ENCODE results near the gene ANKRD23. TPM values are rescaled to one million over a fixed set of nuclear protein-coding genes. Genes with fewer than 3 reads are reported as not detected.

The ANKRD23 gene
- total RNA-seq, 2 experiments from 2014 or later = 6.5 to 6.7 TPM

GRCh38 chr2:96841701-96842495 is 1.9 kb downstream of the ANKRD23 start:
- H3K9me2 ChIP-seq (ENCODE audit: insufficient read depth, low read length) = no peaks in the 10 kb centered on the region
- no peak overlapping the region for H3K27ac ChIP-seq (ENCODE audit: low read depth, low read length, poor library complexity, severe bottlenecking)
- TF ChIP-seq EZH2phosphoT487 (IDR thresholded peaks at IDR 0.05; ENCODE audit: borderline replicate concordance, low read depth, low read length) = no peak
- no peak for TF ChIP-seq CTCF (conservative IDR thresholded peaks at IDR 0.05; ENCODE audit: low read length)
- no peaks in the 10 kb centered on the region for H4K20me1 ChIP-seq (ENCODE audit: insufficient read depth, low read length)
- CTCF ChIA-PET (ENCODE audit: unreplicated experiment) = no interaction called here
- intact Hi-C loops (cut with micrococcal nuclease; ENCODE audit: unreplicated experiment) = no loop called here
- H3K36me3 ChIP-seq (ENCODE audit: insufficient read depth, low read length) = peaks cover 12% of the 10 kb centered on the region; the same call in 1 of the 2 replicates
- no peak for DNase-seq (ENCODE audit: low spot score)
- H3K4me3 ChIP-seq (ENCODE audit: low read depth, low read length, poor library complexity, severe bottlenecking) = no peak overlapping the region
- H2AFZ ChIP-seq (ENCODE audit: low read length) = no peak overlapping the region
- H3K9me3 ChIP-seq (ENCODE audit: low read length) = no peaks in the 10 kb centered on the region
- H3K4me2 ChIP-seq (ENCODE audit: low read length) = no peak overlapping the region
- BruUV-seq (replicated peaks) = no TSS peak
- H3K4me1 ChIP-seq (ENCODE audit: insufficient read depth, low read length, poor library complexity, severe bottlenecking) = peaks cover 10% of the 10 kb centered on the region
- POLR2A ChIA-PET = interaction anchor here (0.6 kb wide), 1 partner anchor 158 kb away, joined by 5 read pairs; no protein-coding TSS in a partner anchor
- H3K79me2 ChIP-seq (ENCODE audit: insufficient read depth, low read depth, low read length) = no peaks in the 10 kb centered on the region

GRCh38 chr2:96839875-96840850 is 3.7 kb downstream of the ANKRD23 start:
- Histone ChIP-seq H3K27ac (ENCODE audit: low read depth, low read length, poor library complexity, severe bottlenecking) (no peak overlapping the region), H2AFZ (ENCODE audit: low read length) (no peak overlapping the region), H4K20me1 (ENCODE audit: insufficient read depth, low read length) (no peaks in the 10 kb centered on the region), H3K36me3 (ENCODE audit: insufficient read depth, low read length) (peaks cover 21% of the 10 kb centered on the region), H3K79me2 (ENCODE audit: insufficient read depth, low read depth, low read length) (no peaks in the 10 kb centered on the region), H3K4me3 (ENCODE audit: low read depth, low read length, poor library complexity, severe bottlenecking) (no peak overlapping the region), H3K4me2 (ENCODE audit: low read length) (peak overlapping the region; percentile 36; the same call in 1 of the 2 replicates), H3K9me2 (ENCODE audit: insufficient read depth, low read length) (no peaks in the 10 kb centered on the region), H3K4me1 (ENCODE audit: insufficient read depth, low read length, poor library complexity, severe bottlenecking) (peaks cover 10% of the 10 kb centered on the region), H3K9me3 (ENCODE audit: low read length) (no peaks in the 10 kb centered on the region)
- no TSS peak for BruUV-seq (replicated peaks)
- DNase-seq (ENCODE audit: low spot score) = no peak
- TF ChIP-seq EZH2phosphoT487 (IDR thresholded peaks at IDR 0.05; ENCODE audit: borderline replicate concordance, low read depth, low read length) (no peak), CTCF (conservative IDR thresholded peaks at IDR 0.05; ENCODE audit: low read length) (no peak)
- intact Hi-C loops (cut with micrococcal nuclease; ENCODE audit: unreplicated experiment) = no loop called here
- POLR2A ChIA-PET = interaction anchor here (0.6 kb wide), 1 partner anchor 32 kb away, joined by 4 read pairs; no protein-coding TSS in a partner anchor
- CTCF ChIA-PET (ENCODE audit: unreplicated experiment) = no interaction called here

Measured in OCI-LY7 (cell line).